ENCODE data around the gene ZNF514.

DNA sequence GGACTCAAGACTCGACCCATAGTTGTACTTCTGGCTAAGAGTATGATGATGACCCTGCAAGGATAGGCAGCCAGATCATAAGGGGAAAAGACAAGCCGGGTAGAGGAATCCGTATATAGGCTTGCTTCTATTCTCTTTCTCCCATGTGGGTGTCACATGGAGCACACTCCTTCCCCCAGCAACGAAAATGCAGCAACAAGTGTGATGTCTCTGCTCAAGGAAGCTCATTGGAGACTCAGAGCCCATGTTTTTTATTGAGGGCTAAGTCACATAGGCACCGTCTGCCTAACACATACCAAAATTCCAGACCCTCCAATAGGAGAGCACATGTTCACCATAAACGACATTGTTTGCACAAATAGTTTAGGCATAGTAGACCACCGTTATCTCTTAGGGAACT is 12.3 kb upstream of the ZNF514 start:
- TF ChIP-seq POLR2A (IDR thresholded peaks at IDR 0.05; ENCODE audit: low read length) (no peak), GATA1 (IDR thresholded peaks at IDR 0.05; ENCODE audit: low read depth, low read length) (no peak)
